Measurements from ENCODE around the gene CPNE7. TPM values are rescaled to one million over a fixed set of nuclear protein-coding genes. Genes with fewer than 3 reads are reported as not detected.

The CPNE7 gene
- total RNA-seq, 1 donor from 2014 or later, result 1.1 TPM

GRCh38 chr16:89596061-89596689 is 20.6 kb downstream of the CPNE7 start:
- H3K36me3 ChIP-seq (ENCODE audit: control insufficient read depth, insufficient read depth, low read length), result no peaks in the 10 kb centered on the region
- H3K27me3 ChIP-seq (ENCODE audit: control insufficient read depth, insufficient read depth, low read length), result no peaks in the 10 kb centered on the region
- H3K4me3 ChIP-seq (ENCODE audit: low read depth, low read length), result no peak overlapping the region
- peak; percentile 18 for FAIRE-seq
- DNase-seq (ENCODE audit: low read depth), result no peak
- TF ChIP-seq CTCF (IDR thresholded peaks at IDR 0.05; ENCODE audit: insufficient read depth, low read length, severe bottlenecking), result no peak

GRCh38 chr16:89596957-89597649 is 21.5 kb downstream of the CPNE7 start:
- FAIRE-seq, result no peak
- TF ChIP-seq CTCF (IDR thresholded peaks at IDR 0.05; ENCODE audit: insufficient read depth, low read length, severe bottlenecking), result no peak
- H3K27me3 ChIP-seq (ENCODE audit: control insufficient read depth, insufficient read depth, low read length), result no peaks in the 10 kb centered on the region
- DNase-seq (ENCODE audit: low read depth), result no peak
- H3K4me3 ChIP-seq (ENCODE audit: low read depth, low read length), result no peak overlapping the region
- no peaks in the 10 kb centered on the region for H3K36me3 ChIP-seq (ENCODE audit: control insufficient read depth, insufficient read depth, low read length)

- TF ChIP-seq CTCF (IDR thresholded peaks at IDR 0.05; ENCODE audit: insufficient read depth, low read length, severe bottlenecking), result no peak
- Histone ChIP-seq H3K27me3 (ENCODE audit: control insufficient read depth, insufficient read depth, low read length) (no peaks in the 10 kb centered on the region), H3K4me3 (ENCODE audit: low read depth, low read length) (no peak overlapping the region), H3K36me3 (ENCODE audit: control insufficient read depth, insufficient read depth, low read length) (no peaks in the 10 kb centered on the region)
- no peak for FAIRE-seq
- no peak for DNase-seq (ENCODE audit: low read depth)
Measured at GRCh38 chr16:89598199-89598598, 22.6 kb downstream of the CPNE7 start.

GRCh38 chr16:89599451-89599858 is 23.9 kb downstream of the CPNE7 start:
- peak; percentile 40 for FAIRE-seq
- no peak overlapping the region for H3K4me3 ChIP-seq (ENCODE audit: low read depth, low read length)
- peak; percentile 76 for TF ChIP-seq CTCF (IDR thresholded peaks at IDR 0.05; ENCODE audit: insufficient read depth, low read length, severe bottlenecking)

GRCh38 chr16:89599902-89600301 is 24.3 kb downstream of the CPNE7 start:
- Histone ChIP-seq H3K4me3 (ENCODE audit: low read depth, low read length) (no peak overlapping the region), H3K27me3 (ENCODE audit: control insufficient read depth, insufficient read depth, low read length) (no peaks in the 10 kb centered on the region), H3K36me3 (ENCODE audit: control insufficient read depth, insufficient read depth, low read length) (no peaks in the 10 kb centered on the region)
- TF ChIP-seq CTCF (IDR thresholded peaks at IDR 0.05; ENCODE audit: insufficient read depth, low read length, severe bottlenecking), result no peak
- FAIRE-seq (no peak), DNase-seq (ENCODE audit: low read depth) (no peak)

More at GRCh38 chr16:89599451-89599858, 23.9 kb downstream of the CPNE7 start:
- Histone ChIP-seq H3K27me3 (ENCODE audit: control insufficient read depth, insufficient read depth, low read length) (no peaks in the 10 kb centered on the region), H3K36me3 (ENCODE audit: control insufficient read depth, insufficient read depth, low read length) (no peaks in the 10 kb centered on the region)
- peak; percentile 25 for DNase-seq (ENCODE audit: low read depth)

Measured in bronchial epithelial cell (primary cell).